ENCODE measurements around the gene NFIX.

NFIX gene

GRCh38 chr19:13056052-13056660 lies 60.9 kb downstream of the NFIX start:
- DNase-seq (ENCODE audit: low read depth): peak; percentile 81

- no peak for DNase-seq (ENCODE audit: low read depth)
These were observed 61.9 kb downstream of the NFIX start for GRCh38 chr19:13057147-13057572.

- DNase-seq (ENCODE audit: low read depth): no peak
These were observed 62.5 kb downstream of the NFIX start for GRCh38 chr19:13057744-13058143.

GRCh38 chr19:13058951-13059660 lies 63.8 kb downstream of the NFIX start:
- no peak for DNase-seq (ENCODE audit: low read depth)

GRCh38 chr19:13060233-13060963 lies 65.1 kb downstream of the NFIX start:
- no peak for DNase-seq (ENCODE audit: low read depth)

- peak; percentile 65 for DNase-seq (ENCODE audit: low read depth)
These were observed 66.0 kb downstream of the NFIX start for GRCh38 chr19:13060964-13061927.

- no peak for DNase-seq (ENCODE audit: low read depth)
These were observed 67.0 kb downstream of the NFIX start for GRCh38 chr19:13062317-13062716.

- no peak for DNase-seq (ENCODE audit: low read depth)
These were observed 68.3 kb downstream of the NFIX start for GRCh38 chr19:13063461-13064091.

- DNase-seq (ENCODE audit: low read depth): no peak
These were observed 68.8 kb downstream of the NFIX start for GRCh38 chr19:13064092-13064489.

- no peak for DNase-seq (ENCODE audit: low read depth)
These were observed 71.0 kb downstream of the NFIX start for GRCh38 chr19:13066226-13066625.

- no peak for DNase-seq (ENCODE audit: low read depth)
These were observed 71.9 kb downstream of the NFIX start for GRCh38 chr19:13066933-13067807.

- DNase-seq (ENCODE audit: low read depth): no peak
These were observed 73.0 kb downstream of the NFIX start for GRCh38 chr19:13068085-13068846.

- DNase-seq (ENCODE audit: low read depth): no peak
These were observed 74.4 kb downstream of the NFIX start for GRCh38 chr19:13069415-13070359.

GRCh38 chr19:13070425-13071140 lies 75.3 kb downstream of the NFIX start:
- DNase-seq (ENCODE audit: low read depth): no peak

GRCh38 chr19:13071444-13072187 lies 76.3 kb downstream of the NFIX start:
- no peak for DNase-seq (ENCODE audit: low read depth)

GRCh38 chr19:13072188-13072908 lies 77.1 kb downstream of the NFIX start:
- DNase-seq (ENCODE audit: low read depth): no peak
